Activated CD4-positive, alpha-beta T cell treated with anti-CD3 and anti-CD28 coated beads for 4 hours (primary cell): ENCODE data around the gene SCO2.

ENCODE experiments used
- DNase-seq, 2 donors: peaks; one replicate each; pipeline ENCODE4 v3.0.0-alpha.2; 2020

Gene SCO2

GRCh38 chr22:50490531-50491308, 34.7 kb downstream of the SCO2 start:
- no peak for DNase-seq

- DNase-seq = no peak
These were observed 35.8 kb downstream of the SCO2 start for GRCh38 chr22:50489363-50490243.

DNA sequence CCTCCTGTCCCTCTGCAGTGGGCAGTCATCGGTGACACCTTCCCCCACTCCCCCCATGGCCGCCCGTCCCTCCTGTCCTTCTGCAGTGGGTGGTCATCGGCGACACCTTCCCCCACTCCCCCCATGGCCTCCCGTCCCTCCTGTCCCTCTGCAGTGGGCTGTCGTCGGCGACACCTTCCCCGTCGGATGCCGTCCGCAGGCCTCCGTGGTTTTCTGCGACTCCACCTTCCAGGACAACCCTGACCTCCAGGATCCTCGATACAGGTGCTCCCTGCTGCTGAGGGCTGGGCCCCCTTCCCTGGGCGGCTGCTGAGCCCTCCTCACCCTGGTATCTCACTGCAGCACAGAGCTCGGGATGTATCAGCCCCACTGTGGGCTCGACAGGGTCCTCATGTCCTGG, 36.5 kb downstream of the SCO2 start:
- DNase-seq = no peak

DNA sequence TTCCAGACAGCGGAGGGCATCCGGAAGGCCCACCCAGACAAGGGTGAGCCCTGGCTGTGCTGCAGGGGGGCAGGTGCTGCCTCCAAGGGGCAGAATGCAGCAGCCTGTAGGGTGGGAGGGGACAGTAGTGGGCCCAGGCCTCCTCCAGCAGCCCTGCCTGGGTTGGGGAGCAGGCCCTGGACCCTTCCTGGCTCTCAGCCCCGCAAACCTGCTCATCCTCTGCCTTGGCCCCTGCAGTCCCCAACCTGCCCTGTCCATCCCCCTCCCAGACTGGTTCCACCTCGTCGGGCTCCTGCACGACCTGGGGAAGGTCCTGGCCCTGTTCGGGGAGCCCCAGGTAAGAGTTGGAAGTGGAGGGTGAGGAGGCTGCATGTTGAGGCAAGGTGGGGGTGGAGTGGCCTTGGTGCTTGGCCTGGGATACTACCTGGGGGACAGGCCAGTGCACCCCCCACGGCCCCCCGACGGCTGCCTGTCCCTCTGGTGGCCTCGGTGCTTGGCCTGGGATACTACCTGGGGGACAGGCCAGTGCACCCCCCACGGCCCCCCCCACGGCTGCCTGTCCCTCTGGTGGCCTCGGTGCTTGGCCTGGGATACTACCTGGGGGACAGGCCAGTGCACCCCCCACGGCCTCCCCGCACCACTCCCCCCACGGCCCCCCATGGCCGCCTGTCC, 37.3 kb downstream of the SCO2 start:
- DNase-seq = no peak

- DNase-seq = no peak
These were observed 38.0 kb downstream of the SCO2 start for GRCh38 chr22:50487290-50488005.

- DNase-seq = no peak
These were observed 38.7 kb downstream of the SCO2 start, which contains the start of gene MIOX for GRCh38 chr22:50486561-50487289. TSS of gene MIOX (plus strand) at chr22:50486859. CDS start at chr22:50486898, 39 bp downstream.

- DNase-seq = no peak
These were observed 39.9 kb downstream of the SCO2 start for GRCh38 chr22:50485221-50486131.

DNA sequence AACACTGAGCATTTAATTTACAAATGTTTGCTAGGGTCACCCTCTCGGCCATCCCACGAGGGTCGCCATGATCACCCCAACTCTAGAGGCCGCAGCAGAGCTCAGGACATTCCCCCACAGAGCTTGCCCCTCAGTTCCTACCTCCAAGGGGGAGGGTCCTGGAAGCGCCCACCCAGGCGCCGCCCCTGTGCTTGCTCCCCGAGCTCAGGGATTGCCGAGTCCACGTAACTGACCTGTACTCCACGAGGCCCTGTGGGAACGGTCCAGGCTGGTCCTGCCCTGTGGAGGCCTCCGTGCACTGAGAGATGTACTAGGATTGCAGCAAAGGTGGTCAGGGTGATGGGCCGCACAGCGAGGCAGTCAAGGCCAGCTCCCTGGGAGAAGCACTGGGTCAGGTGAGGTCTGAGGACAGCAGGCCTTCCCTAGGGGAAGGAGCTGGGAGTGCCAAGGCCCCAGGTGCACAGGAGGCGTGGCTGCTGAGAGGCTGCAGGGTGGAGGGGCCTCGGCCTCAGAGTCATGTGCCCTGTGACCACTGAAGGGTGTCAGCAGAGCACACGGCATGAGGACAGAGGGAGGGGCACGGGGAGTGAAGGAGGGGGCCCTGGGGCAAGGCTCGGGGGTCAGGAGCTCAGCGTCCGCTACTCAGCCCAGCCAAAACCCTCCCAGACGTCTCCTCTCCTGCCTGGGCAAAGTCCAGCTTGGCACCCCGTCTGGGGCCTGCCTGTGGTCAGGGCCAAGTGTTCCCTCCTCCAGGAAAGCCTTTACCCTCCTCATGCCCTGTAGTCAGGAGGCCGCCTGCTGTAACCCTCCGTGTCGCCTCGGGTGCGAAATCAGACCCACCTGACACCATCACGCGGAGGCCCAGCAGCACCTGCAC, 41.2 kb downstream of the SCO2 start:
- no peak for DNase-seq

- DNase-seq = no peak
These were observed 41.8 kb downstream of the SCO2 start for GRCh38 chr22:50483556-50483955.

GRCh38 chr22:50483106-50483505, 42.3 kb downstream of the SCO2 start:
- DNase-seq = no peak

GRCh38 chr22:50482107-50483074, 43.0 kb downstream of the SCO2 start:
- no peak for DNase-seq

- DNase-seq = peak; percentile 64 to 65
These were observed 43.8 kb downstream of the SCO2 start, which contains the start of gene ADM2 for GRCh38 chr22:50481440-50482106. TSS of gene ADM2 (plus strand) at chr22:50481543. CDS start at chr22:50481848, 305 bp downstream.

- DNase-seq = no peak
These were observed 44.4 kb downstream of the SCO2 start for GRCh38 chr22:50481045-50481439.

- no peak for DNase-seq
These were observed 45.7 kb downstream of the SCO2 start for GRCh38 chr22:50479721-50480120.

DNA sequence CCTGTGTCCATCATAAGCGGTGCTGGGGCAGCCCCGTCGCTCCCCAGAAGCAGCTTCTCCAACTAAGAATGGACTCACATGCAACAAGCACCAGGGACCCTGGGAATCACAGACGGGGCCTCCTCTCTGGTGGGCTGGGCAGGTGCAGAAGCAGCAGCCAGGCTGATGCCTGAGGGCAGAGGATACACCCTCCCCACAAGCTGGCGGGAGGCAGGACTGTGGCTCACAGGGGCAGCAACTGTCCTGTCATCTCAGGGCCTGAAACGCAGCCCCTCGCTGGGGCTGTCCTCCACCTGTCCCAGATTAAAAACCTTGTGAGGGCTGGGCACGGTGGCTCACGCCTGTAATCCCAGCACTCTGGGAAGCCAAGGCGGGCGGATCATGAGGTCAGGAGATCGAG, 47.5 kb downstream of the SCO2 start:
- DNase-seq = no peak

DNA sequence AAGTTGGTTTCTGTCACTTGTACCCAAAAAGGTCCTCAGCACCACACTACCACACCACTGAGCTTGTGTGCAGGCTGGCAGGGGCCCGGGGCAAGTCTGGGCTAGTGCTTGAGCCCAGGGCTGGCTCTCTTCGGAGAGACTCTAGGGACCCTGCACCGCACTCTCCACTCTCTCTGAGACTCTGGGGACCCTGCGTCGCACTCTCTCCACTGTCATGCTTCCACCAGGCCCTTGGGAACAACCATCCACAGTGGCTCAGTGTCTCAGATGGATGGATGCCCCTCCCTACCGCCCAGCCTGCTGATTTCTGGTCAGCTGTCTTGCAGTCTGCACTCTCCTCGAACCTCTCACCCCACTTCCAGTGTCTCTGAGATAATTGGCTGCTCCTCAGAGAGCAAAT, 48.5 kb downstream of the SCO2 start:
- no peak for DNase-seq

DNA sequence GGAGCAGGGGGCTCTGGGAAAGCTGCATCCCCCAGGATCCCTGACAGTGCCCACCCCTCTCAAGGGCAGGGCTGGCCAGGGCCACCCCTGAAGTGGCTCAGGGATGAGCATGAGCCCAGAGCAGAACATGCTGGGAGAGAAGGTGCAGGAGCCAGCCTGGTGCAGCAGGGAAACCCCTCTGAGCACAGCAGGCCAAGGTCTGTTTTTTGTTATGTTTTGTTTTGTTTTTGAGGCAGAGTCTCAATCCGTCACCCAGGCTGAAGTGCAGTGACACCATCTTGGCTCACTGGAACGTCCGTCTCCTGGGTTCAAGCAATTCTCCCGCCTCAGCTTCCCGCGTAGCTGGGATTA, 49.8 kb downstream of the SCO2 start:
- DNase-seq = no peak
